ENCODE results near the gene PDE4B.
"Not testable (repeated sequence)": the region's sequence is repeated elsewhere in the genome, so short reads cannot be mapped to it uniquely, and the experiment has no call there.

Gene PDE4B

DNA sequence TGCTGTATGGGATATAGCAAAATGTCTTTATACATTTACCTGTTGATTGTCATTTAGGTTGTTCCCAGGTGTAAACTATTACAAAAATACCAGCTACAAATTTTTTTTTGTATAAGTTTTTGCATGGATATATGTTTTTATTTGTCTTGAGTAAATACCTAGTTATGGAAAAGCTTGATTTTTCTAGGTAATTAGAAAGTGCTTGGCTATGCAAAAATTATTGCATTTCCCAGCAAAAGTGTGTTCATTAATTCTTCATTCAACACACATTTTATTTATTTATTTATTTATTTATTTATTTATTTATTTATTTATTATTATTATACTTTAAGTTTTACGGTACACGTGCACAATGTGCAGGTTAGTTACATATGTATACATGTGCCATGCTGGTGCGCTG lies 22.1 kb downstream of the PDE4B start:
- DNase-seq (ENCODE audit: low read depth in 2 of 2), result no peak

GRCh38 chr1:65817891-65818290 lies 25.2 kb downstream of the PDE4B start:
- DNase-seq (ENCODE audit: low read depth in 2 of 2), result no peak

DNA sequence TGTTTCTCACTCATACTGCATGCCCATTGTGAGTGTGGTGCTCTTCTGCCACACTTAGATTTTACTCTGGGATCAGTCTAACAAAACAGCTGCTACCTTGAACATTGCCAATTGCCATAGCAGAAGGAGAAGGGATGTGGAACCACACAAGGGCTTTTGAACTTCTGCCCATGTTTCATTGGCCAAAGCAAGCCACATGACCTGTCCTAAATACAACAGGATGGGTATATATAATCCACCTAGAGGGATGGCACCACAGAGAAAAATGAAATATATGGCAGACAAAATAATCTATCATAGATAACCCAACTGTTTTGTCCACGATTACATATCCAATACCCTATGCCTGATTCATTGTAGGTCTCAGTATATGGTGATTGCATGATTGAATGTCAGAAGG lies 26.3 kb downstream of the PDE4B start:
- DNase-seq (ENCODE audit: low read depth in 2 of 2), result no peak

- DNase-seq (ENCODE audit: low read depth in 2 of 2), result no peak
Measured at GRCh38 chr1:65820983-65821382, 28.3 kb downstream of the PDE4B start.

GRCh38 chr1:65821386-65821785 lies 28.7 kb downstream of the PDE4B start:
- no peak for DNase-seq (ENCODE audit: low read depth in 2 of 2)

DNA sequence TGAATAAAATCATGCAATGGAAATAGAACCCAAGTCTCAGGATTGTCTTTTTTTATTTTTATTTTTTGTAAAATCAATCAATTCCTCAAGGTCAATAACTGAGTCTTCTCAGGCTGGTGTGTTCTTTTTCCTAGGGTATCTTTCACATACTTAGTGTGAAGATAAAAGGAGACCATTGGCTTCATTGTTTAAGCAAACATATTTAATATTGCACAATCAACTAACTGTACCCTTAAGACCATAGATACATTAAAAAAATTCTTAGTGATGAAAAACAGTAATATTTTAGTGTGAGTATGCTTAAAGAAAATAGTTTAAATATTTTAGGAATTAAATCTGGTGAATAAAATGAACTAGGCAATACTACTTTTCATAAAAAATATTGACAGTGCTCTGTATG lies 31.4 kb downstream of the PDE4B start:
- DNase-seq (ENCODE audit: low read depth in 2 of 2), result no peak

- no peak for DNase-seq (ENCODE audit: low read depth in 2 of 2)
Measured at GRCh38 chr1:65825741-65826140, 33.0 kb downstream of the PDE4B start.

- DNase-seq (ENCODE audit: low read depth in 2 of 2), result no peak
Measured at GRCh38 chr1:65826782-65827181, 34.1 kb downstream of the PDE4B start.

- DNase-seq (ENCODE audit: low read depth in 2 of 2), result no peak
Measured at GRCh38 chr1:65827346-65827745, 34.7 kb downstream of the PDE4B start.

- DNase-seq (ENCODE audit: low read depth in 2 of 2), result no peak
Measured at GRCh38 chr1:65830306-65830705, 37.6 kb downstream of the PDE4B start.

GRCh38 chr1:65832296-65832695 lies 39.6 kb downstream of the PDE4B start:
- no peak for DNase-seq (ENCODE audit: low read depth in 2 of 2)

DNA sequence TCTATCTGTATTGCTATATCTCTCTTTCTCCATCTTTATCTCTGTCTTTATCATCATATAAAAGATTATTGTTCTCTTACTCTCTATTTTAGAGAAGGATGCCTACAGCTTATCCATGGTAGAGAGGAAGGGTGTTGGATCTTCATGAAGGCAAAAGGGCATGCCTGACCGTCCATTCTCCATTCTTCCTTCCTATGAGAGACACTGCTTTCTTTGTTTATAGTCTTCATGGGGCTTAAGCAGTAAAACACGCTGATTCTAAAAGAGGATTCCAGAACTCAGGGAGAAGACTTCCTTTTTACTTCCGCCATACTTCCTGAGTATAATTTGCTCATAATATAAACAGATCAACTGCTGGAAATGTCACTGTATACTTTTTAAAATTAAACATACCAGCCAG lies 44.0 kb downstream of the PDE4B start:
- DNase-seq (ENCODE audit: low read depth in 2 of 2), result no peak

DNA sequence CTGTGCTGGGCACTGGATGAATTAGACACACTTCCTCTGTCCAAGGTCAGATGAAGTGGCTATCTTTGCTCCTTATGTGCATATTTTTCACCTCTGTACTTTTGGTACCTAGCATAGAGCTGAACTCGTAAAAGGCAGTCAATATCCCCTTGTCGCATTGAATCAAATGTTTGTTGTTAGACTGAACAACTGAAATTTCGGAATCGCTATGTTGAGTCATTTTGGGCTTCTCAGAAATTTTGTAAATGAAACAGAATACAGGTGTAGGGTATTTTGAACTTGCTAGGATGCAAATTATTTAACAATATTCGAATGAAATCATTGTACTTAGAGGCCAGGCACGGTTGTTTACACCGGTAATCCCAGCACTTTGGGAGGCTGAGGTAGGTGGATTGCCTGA lies 48.0 kb downstream of the PDE4B start:
- no peak for DNase-seq (ENCODE audit: low read depth in 2 of 2)

DNA sequence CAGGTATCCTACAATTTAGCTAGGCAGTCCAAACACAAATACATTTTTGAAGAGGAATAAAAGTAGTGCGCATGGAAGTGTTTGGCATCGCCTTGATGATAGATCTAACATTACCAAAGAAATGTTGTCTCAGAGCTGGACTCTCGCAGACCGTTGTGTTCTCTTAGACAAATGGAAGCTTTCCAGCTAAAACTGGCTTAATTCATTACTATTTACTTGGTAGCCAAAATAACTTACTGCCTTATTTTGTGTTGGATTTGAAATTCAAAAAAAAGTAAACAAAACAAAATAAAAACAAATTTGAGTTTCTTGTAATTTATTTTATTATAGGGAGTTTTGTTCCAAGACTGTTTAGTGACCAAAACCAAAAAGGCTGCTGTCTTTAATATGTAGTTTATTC lies 51.6 kb downstream of the PDE4B start:
- DNase-seq (ENCODE audit: low read depth in 2 of 2), result no peak

DNA sequence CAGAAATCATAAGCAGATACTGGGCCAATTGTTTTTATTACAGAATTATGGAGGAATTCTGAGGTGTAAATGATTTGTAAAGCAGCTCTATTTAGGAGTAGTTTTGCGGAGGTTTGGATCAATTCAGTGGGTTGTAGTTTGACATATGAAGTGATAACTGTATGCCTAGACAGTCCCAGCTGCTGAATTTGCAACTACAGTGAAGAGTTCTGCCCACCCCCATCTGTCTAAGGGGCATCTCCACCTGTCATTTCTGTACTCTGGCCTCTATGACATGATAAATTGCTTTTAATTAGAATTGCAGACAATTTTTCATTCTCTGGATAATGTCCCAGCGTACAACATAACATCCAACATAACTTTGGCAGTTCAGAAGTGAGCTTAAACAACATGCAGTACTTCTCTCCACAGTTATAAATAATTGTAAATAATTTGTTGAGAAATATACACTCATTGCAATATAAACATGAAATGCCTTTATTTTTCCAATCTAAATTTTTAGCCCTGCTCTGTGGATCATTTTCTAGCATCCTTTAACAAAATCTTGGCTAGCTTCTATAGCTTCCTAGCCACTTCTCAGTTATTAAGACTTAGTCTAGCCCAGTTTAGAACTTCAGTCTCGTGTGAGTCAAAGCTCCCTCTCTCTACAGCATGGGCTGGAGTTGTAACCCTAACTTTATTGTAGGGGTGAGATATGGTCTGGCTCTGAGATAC lies 52.3 kb downstream of the PDE4B start:
- DNase-seq (ENCODE audit: low read depth in 2 of 2), result no peak

DNA sequence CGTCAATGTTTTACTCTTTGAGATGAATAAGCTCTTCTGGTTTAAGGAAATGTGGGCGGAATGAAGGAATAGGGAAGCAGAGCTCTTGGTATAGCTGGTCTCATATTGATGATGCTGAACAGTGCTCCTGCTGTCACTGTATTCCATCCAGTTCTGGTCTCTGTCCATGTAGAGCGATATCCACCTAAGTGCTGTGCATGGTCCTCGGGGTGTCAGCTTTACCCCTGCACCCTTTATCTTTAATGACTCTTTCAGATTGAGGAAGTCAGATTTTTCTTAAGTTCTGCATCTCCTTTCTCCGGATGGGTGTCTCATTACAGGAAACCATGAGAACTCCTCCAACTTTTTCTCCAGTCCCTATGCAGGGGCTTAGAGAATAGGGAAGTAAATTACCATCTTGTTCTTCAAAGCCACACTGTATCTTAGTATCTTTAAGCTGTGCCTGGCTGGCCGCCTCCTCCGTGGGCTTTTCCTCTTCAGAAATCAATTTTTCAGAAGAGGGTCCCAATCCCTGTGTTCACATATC lies 52.9 kb downstream of the PDE4B start:
- no peak for DNase-seq (ENCODE audit: low read depth in 2 of 2)

- no peak for DNase-seq (ENCODE audit: low read depth in 2 of 2)
Measured at GRCh38 chr1:65846866-65847265, 54.2 kb downstream of the PDE4B start.

- no peak for DNase-seq (ENCODE audit: low read depth in 2 of 2)
Measured at GRCh38 chr1:65850281-65850680, 57.6 kb downstream of the PDE4B start.

DNA sequence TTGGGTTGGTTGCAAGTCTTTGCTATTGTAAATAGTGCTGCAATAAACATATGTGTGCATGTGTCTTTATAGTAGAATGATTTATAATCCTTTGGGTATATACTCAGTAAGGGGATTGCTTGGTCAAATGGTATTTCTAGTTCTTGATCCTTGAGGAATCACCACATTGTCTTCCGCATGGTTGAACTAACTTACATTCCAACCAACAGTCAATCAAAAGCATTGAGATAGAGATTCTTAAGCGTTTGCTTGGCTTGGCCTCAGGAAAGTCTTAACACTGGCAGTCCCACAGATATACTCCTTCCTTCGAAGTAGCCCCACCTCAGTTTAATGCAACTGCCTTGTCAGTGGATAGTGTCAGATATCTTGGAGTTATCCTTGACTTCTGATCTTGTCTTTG lies 63.9 kb downstream of the PDE4B start:
- DNase-seq (ENCODE audit: low read depth in 2 of 2), result not testable (repeated sequence)

GRCh38 chr1:65866439-65866838 lies 73.7 kb downstream of the PDE4B start:
- no peak for DNase-seq (ENCODE audit: low read depth in 2 of 2)

DNA sequence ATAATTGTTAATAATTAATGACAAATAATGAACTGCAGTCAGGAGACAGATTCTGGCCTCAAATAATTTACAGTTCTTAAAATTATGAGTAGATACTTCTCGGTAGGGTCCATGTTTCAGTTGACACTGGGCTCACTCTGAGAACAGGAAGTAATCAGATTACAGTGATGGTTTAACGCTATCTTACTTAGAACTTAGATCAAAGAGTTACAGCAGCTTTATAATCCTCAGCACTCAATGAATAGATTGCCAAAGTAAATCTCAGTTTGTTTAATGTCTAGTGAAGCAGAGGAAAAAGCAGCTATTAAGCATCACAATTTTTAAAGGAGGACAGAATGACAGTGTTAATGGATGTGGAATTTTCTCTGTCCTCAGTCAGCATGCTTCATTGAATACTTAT lies 79.6 kb downstream of the PDE4B start:
- no peak for DNase-seq (ENCODE audit: low read depth in 2 of 2)

GRCh38 chr1:65878342-65878741 lies 85.6 kb downstream of the PDE4B start:
- not testable (repeated sequence) for DNase-seq (ENCODE audit: low read depth in 2 of 2)

GRCh38 chr1:65880611-65881010 lies 87.9 kb downstream of the PDE4B start:
- DNase-seq (ENCODE audit: low read depth in 2 of 2), result no peak

DNA sequence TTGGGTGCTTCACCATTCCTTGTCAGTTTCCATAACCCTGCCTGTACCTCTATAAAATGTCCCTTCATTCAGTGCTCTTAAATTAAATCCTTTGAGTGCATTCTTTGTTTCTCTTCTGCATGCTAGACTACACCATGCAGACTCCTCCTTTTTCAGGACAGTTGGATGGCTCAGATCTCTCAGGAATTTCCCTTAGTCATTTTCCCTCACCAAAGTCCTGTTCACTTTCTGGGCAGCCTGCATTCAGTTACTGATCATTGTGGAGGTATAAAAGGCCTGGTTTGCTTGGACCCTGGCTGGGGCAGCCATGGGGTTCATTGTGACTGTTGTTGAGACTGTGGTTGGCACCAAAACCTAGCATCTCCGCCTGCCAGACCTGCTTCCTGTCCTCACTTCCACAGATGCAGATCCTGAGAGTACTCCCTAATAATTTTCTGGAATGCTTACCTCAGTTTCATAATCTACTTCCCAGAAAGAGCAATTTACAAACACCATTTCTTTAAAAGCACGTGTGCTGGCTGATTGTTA lies 88.4 kb downstream of the PDE4B start:
- no peak for DNase-seq (ENCODE audit: low read depth in 2 of 2)
